ENCODE data around the gene CDK11A. TPM values are rescaled to one million over a fixed set of nuclear protein-coding genes. Genes with fewer than 3 reads are reported as not detected.

CDK11A gene
- total and polyA plus RNA-seq, 2 of the 8 experiments (the other 6 are each of a cell fraction or from before 2014, with no cell fraction given) = 15.0 to 45.6 TPM

DNA sequence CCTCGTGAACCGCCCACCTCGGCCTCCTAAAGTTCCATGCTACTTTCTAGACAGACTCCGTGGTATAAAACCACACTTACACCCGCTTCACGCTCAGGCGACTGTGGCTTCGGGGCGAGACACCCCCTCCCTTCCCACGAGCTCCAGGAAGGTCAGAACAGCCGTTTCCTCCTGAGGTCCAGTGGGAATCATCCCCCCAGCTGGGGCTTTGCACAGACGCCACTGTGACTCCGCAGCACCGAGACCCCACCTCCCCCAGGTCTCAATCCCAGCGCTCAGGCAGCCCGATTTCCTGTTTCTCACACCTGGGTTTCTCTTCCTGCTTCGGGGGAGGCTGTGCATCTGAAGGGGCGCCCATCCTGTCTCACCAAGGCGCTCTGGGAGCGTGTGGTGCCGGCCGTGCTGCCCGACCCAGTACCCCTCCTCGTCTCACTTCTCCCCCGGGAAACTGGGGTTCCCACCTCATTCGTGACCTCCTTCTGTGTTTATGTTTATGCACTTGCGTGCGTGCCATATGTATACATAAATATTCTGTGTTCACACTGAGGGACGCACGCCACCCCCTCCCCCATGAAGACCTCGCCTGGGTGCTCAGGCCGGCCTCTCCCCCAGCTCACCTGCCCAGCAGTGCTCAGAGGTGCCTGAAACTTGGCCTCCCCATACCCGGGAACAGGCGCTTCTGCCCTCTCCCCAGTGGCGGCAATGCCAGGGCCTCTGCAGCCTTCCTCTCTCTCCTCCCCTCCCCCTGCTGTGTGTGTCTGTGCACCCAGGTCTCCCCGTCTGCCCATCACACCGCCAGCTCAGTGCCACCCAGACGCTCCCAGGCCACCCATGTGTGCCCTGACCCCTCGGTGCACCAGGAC, 46.2 kb downstream of the CDK11A start (continued):
- TF ChIP-seq HDAC6 (IDR thresholded peaks at IDR 0.05; ENCODE audit: low read depth, low read length) (no peak), CBX5 (IDR thresholded peaks at IDR 0.05; ENCODE audit: low read depth, low read length) (no peak), TAF7 (optimal IDR thresholded peaks at IDR 0.05; ENCODE audit: borderline replicate concordance, low read depth, low read length) (no peak), KDM1A (IDR thresholded peaks at IDR 0.05; ENCODE audit: borderline replicate concordance, low read length) (no peak), POLR2A (IDR thresholded peaks at IDR 0.05; ENCODE audit: control extremely low read depth in 1 of 2, low read depth in 2 of 2, low read length in 2 of 2) (no peak), SIN3A (conservative IDR thresholded peaks at IDR 0.05 in 1 of 2, IDR thresholded peaks at IDR 0.05 in 1 of 2; ENCODE audit: low read depth in 1 of 2, low read length in 2 of 2) (no peak), RFX5 (IDR thresholded peaks at IDR 0.05; ENCODE audit: borderline replicate concordance, low read depth, low read length) (no peak), SIRT6 (IDR thresholded peaks at IDR 0.05; ENCODE audit: low read length) (no peak), YY1 (IDR thresholded peaks at IDR 0.05; ENCODE audit: low read depth, low read length) (no peak)
- TF ChIP-seq, protein P1, sequence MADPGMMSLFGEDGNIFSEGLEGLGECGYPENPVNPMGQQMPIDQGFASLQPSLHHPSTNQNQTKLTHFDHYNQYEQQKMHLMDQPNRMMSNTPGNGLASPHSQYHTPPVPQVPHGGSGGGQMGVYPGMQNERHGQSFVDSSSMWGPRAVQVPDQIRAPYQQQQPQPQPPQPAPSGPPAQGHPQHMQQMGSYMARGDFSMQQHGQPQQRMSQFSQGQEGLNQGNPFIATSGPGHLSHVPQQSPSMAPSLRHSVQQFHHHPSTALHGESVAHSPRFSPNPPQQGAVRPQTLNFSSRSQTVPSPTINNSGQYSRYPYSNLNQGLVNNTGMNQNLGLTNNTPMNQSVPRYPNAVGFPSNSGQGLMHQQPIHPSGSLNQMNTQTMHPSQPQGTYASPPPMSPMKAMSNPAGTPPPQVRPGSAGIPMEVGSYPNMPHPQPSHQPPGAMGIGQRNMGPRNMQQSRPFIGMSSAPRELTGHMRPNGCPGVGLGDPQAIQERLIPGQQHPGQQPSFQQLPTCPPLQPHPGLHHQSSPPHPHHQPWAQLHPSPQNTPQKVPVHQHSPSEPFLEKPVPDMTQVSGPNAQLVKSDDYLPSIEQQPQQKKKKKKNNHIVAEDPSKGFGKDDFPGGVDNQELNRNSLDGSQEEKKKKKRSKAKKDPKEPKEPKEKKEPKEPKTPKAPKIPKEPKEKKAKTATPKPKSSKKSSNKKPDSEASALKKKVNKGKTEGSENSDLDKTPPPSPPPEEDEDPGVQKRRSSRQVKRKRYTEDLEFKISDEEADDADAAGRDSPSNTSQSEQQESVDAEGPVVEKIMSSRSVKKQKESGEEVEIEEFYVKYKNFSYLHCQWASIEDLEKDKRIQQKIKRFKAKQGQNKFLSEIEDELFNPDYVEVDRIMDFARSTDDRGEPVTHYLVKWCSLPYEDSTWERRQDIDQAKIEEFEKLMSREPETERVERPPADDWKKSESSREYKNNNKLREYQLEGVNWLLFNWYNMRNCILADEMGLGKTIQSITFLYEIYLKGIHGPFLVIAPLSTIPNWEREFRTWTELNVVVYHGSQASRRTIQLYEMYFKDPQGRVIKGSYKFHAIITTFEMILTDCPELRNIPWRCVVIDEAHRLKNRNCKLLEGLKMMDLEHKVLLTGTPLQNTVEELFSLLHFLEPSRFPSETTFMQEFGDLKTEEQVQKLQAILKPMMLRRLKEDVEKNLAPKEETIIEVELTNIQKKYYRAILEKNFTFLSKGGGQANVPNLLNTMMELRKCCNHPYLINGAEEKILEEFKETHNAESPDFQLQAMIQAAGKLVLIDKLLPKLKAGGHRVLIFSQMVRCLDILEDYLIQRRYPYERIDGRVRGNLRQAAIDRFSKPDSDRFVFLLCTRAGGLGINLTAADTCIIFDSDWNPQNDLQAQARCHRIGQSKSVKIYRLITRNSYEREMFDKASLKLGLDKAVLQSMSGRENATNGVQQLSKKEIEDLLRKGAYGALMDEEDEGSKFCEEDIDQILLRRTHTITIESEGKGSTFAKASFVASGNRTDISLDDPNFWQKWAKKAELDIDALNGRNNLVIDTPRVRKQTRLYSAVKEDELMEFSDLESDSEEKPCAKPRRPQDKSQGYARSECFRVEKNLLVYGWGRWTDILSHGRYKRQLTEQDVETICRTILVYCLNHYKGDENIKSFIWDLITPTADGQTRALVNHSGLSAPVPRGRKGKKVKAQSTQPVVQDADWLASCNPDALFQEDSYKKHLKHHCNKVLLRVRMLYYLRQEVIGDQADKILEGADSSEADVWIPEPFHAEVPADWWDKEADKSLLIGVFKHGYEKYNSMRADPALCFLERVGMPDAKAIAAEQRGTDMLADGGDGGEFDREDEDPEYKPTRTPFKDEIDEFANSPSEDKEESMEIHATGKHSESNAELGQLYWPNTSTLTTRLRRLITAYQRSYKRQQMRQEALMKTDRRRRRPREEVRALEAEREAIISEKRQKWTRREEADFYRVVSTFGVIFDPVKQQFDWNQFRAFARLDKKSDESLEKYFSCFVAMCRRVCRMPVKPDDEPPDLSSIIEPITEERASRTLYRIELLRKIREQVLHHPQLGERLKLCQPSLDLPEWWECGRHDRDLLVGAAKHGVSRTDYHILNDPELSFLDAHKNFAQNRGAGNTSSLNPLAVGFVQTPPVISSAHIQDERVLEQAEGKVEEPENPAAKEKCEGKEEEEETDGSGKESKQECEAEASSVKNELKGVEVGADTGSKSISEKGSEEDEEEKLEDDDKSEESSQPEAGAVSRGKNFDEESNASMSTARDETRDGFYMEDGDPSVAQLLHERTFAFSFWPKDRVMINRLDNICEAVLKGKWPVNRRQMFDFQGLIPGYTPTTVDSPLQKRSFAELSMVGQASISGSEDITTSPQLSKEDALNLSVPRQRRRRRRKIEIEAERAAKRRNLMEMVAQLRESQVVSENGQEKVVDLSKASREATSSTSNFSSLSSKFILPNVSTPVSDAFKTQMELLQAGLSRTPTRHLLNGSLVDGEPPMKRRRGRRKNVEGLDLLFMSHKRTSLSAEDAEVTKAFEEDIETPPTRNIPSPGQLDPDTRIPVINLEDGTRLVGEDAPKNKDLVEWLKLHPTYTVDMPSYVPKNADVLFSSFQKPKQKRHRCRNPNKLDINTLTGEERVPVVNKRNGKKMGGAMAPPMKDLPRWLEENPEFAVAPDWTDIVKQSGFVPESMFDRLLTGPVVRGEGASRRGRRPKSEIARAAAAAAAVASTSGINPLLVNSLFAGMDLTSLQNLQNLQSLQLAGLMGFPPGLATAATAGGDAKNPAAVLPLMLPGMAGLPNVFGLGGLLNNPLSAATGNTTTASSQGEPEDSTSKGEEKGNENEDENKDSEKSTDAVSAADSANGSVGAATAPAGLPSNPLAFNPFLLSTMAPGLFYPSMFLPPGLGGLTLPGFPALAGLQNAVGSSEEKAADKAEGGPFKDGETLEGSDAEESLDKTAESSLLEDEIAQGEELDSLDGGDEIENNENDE (IDR thresholded peaks at IDR 0.05; ENCODE audit: insufficient replicate concordance, low read length) = no peak
